Islet precursor cell (in vitro differentiated cells): ENCODE results near the gene PTPRN2.
A peak's percentile ranks its signal among the peaks of the same experiment; 100 is the strongest.

ENCODE experiments used
- DNase-seq: peaks from one replicate; pipeline ENCODE4 v3.0.0-alpha.2; 2018

PTPRN2 gene

GRCh38 chr7:158097453-158098124 lies 490.0 kb downstream of the PTPRN2 start:
- DNase-seq, result peak; percentile 53

GRCh38 chr7:158097106-158097452 lies 490.5 kb downstream of the PTPRN2 start:
- no peak for DNase-seq

- DNase-seq, result peak; percentile 38
Observed at GRCh38 chr7:158096582-158096981, 491.0 kb downstream of the PTPRN2 start.

- peak; percentile 65 for DNase-seq
Observed at GRCh38 chr7:158094671-158095226, 492.9 kb downstream of the PTPRN2 start.

GRCh38 chr7:158094046-158094445 lies 493.6 kb downstream of the PTPRN2 start:
- peak; percentile 31 for DNase-seq

GRCh38 chr7:158093156-158093796 lies 494.3 kb downstream of the PTPRN2 start:
- DNase-seq, result peak; percentile 41

GRCh38 chr7:158087196-158087595 lies 500.4 kb downstream of the PTPRN2 start:
- no peak for DNase-seq

GRCh38 chr7:158085741-158086695 lies 501.6 kb downstream of the PTPRN2 start:
- DNase-seq, result no peak

- no peak for DNase-seq
Observed at GRCh38 chr7:158084555-158084954, 503.1 kb downstream of the PTPRN2 start.

- DNase-seq, result no peak
Observed at GRCh38 chr7:158083526-158084310, 503.9 kb downstream of the PTPRN2 start.

- DNase-seq, result no peak
Observed at GRCh38 chr7:158082761-158083160, 504.9 kb downstream of the PTPRN2 start.

GRCh38 chr7:158080899-158081445 lies 506.7 kb downstream of the PTPRN2 start:
- DNase-seq, result no peak

- no peak for DNase-seq
Observed at GRCh38 chr7:158077934-158078910, 509.4 kb downstream of the PTPRN2 start.

GRCh38 chr7:158077151-158077840 lies 510.3 kb downstream of the PTPRN2 start:
- peak; percentile 43 for DNase-seq

- DNase-seq, result no peak
Observed at GRCh38 chr7:158076656-158077055, 511.0 kb downstream of the PTPRN2 start.

GRCh38 chr7:158076215-158076614 lies 511.4 kb downstream of the PTPRN2 start:
- DNase-seq, result peak; percentile 50

GRCh38 chr7:158075633-158076001 lies 512.0 kb downstream of the PTPRN2 start:
- DNase-seq, result peak; percentile 36

GRCh38 chr7:158074896-158075632 lies 512.6 kb downstream of the PTPRN2 start:
- DNase-seq, result peak; percentile 43
